ENCODE data around the gene NDUFA8.

- TF ChIP-seq CTCF (IDR thresholded peaks at IDR 0.05) (no peak), POLR2A (IDR thresholded peaks at IDR 0.05) (no peak)
Observed at GRCh38 chr9:122173670-122174069, 14.1 kb upstream of the NDUFA8 start.
